Occipital lobe (tissue), 2 donors: ENCODE measurements around the gene ZNF32. TPM values are rescaled to one million over a fixed set of nuclear protein-coding genes. Genes with fewer than 3 reads are reported as not detected.
"Not testable (repeated sequence)": the region's sequence is repeated elsewhere in the genome, so short reads cannot be mapped to it uniquely, and the experiment has no call there.

Experiments
- DNase-seq: peaks from one replicate; lab custom pipeline; 2025; lab: John Stamatoyannopoulos, UW
- total RNA-seq: library from RNA; depleted of rRNA; stranded (reverse); fragments of >200 nt; gene quantifications from one replicate; pipeline ENCODE4 v1.2.3, GENCODE V29; 2014

ZNF32 gene
- total RNA-seq, 1 donor from 2014 or later = 57.6 TPM

DNA sequence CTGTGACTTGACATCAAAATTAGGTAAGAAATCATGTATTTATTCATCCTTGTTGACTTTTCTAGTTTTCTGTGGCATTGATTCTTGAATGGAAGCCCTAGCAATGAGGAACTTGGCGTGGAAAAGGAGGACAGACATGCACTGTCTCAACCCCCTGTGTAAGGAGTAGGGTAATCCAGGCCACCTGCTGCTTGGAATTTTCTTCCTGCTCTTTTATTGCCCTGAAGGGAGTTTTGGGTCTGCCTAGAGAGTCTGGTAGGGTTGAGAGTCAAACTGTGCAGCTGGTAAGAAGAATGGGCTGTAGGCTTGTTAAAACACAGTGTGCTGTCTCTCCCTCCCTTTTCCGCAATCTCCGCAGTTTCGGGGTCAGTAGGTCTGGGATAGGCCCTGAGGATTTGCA, 19.7 kb downstream of the ZNF32 start:
- no peak for DNase-seq

- DNase-seq = no peak
These were observed 20.7 kb downstream of the ZNF32 start for GRCh38 chr10:43627942-43628341.

- no peak for DNase-seq
These were observed 25.3 kb downstream of the ZNF32 start for GRCh38 chr10:43623351-43623750.

- no peak for DNase-seq
These were observed 26.6 kb downstream of the ZNF32 start for GRCh38 chr10:43622038-43622437.

DNA sequence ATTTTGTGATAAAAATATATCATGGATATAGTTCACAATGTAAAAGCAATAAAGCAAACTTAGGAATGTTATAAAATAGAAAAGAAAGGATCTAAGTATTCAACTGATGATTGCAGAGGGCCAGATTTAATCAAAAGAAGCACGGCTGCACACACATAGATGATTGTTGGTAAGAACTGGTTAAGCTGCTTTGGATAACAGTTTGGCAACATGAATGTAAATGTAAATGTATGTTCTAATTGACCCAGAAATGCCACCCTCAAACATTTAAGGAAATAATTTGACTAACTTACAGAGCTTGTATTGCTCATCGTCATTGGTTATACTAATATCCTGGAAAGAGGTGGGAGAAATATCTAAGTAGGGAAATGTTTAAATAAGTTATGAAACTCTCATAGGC, 29.3 kb downstream of the ZNF32 start:
- DNase-seq = no peak

GRCh38 chr10:43616697-43617370, 31.8 kb downstream of the ZNF32 start:
- DNase-seq = no peak

- no peak for DNase-seq
These were observed 38.0 kb downstream of the ZNF32 start for GRCh38 chr10:43610636-43611035.

DNA sequence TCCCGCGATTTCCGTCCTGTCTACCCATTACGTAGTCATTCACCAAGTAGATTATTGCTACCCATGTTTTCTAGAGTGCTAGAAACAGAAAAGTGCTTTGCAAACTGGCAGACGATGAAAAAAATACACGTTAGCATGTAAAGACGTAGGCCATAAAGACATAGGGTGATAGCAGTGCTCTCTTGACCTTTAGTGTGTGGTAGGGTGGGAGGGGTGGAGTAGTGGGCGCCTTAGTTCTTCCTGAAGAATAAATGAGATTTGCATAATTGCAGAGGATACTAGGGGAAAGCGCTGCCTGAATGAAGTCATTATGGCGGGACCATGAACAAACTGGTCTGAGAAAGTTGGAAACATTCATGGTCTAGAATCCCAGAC, 41.5 kb downstream of the ZNF32 start:
- DNase-seq = no peak

- peak; percentile 75 for DNase-seq
These were observed 42.1 kb downstream of the ZNF32 start, which contains the start of gene ZNF485 for GRCh38 chr10:43606323-43607198. Gene ZNF485 (plus strand): TSS chr10:43606438. CDS start chr10:43607051, 613 bp downstream.

DNA sequence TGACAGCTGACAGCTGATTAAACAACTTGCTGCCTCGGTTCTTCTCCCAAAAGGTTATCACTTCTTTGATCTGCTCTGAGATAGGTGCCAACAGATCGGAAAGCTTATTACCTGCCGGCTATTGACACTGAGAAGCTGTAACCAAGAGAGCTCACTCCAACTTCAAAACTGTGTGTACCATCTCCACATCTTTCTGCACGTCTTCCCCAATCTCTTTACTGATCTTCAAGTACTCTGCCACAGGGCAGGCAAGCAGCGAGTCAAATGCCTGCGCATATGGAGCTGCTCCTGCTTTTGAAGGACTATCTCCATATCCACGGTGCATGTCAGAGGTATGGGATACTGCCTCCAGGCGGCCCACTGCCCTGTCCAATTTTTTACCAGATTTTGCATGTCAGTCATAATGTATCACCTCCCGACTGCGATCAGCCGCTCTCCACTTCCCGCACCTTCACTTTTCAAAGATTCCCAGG, 42.8 kb downstream of the ZNF32 start:
- no peak for DNase-seq

DNA sequence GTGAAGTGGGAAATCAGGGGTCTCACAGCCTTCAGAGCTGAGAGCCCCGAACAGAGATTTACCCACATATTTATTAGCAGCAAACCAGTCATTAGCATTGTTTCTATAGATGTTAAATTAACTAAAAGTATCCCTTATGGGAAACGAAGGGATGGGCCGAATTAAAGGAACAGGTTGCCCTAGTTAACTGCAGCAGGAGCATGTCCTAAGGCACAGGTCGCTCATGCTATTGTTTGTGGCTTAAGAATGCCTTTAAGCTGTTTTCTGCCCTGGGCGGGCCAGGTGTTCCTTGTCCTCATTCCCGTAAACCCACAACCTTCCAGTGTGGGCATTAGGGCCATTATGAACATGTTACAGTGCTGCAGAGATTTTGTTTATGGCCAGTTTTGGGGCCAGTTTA, 47.1 kb downstream of the ZNF32 start:
- DNase-seq = not testable (repeated sequence)

DNA sequence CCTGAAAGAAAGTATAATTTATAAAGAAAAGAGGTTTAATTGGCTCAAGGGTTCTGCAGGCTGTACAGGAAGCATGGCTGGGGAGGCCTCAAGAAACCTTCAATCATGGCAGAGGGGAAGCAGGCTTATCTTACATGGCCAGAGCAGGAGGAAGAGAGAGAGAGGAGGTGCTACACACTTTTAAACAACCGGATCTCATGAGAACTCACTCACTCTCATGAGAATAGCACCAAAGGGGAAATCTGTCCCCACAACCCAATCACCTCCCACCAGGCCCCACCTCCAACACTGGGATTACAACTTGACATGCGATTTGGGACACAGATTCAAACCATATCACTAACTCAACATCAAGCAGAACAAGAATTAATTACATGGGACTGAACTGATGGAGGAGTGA, 49.3 kb downstream of the ZNF32 start:
- no peak for DNase-seq

DNA sequence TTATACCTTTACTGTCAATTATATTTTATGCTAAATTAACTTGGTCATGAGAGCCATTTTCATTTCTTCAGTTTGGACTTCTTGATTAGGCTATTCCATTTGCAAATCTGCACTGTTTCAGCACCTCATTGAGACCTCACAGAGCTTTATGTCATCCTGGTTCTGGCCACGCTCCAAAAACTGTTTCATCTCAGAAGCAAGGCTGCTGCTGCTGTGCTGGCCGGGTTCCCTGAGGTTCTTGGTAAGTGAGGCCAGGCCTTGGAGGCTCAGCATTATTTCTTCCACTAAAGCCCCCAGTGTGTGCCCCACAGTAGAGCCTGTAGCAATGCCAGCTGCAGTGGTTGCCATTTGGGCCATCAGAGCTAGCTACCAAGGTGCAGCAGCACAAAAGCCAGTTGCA, 50.2 kb downstream of the ZNF32 start:
- DNase-seq = no peak

DNA sequence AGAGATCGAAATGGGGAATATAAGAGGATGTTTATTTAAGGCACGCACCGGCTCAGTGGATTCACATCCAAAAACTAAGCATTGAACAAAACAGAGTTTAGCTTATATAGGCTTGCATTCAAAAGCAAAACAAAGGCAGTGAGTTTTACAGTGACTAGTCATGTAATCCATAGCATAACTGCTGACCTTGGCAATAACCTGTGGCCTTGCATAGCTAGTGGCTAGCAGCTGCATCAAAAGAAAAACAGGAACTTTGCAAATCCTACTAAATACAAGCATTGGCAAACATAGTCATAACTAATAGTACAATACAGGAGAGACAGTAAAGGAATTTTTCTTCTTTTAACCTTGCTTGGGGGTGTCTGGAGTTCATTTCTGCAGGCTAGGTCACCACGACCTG, 52.1 kb downstream of the ZNF32 start:
- no peak for DNase-seq

DNA sequence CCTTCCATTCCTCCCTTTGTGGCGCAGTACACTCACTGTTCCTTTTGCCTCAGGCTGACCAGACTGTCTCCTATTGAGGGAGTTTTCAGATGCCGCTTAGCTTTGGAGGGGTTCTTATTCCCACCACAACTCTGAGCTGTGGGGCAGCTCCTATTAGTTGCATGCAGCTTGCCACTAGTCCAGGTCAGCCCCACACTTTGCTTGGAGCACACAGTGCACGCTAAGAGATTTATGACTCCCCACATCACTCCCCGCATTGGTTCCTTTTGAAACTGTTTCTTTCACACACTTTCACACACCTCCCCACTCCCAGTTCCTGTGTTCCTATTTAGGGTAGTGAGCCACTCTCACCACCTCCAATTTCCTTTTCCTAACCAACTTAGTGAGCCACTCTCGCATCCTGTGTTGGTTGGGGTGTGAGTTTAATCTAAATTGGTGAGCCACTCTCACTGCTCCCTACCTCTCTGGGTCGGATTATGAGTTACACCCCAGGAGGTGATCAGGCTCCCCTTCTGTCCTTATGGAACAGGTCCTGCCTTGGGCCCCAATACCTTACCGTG, 52.9 kb downstream of the ZNF32 start:
- DNase-seq = no peak

- DNase-seq = no peak
These were observed 53.6 kb downstream of the ZNF32 start for GRCh38 chr10:43594944-43595589.

Other genes starting within 250 kb of the ZNF32 start
- gene HNRNPF, start 239.7 kb downstream of the ZNF32 start, total RNA-seq = 110 TPM
- 9.7 TPM for gene ZNF487, start 211.8 kb downstream of the ZNF32 start, total RNA-seq
- gene ZNF239, start 74.3 kb downstream of the ZNF32 start, total RNA-seq = 25.9 TPM
- gene ZNF485, start 42.4 kb downstream of the ZNF32 start, total RNA-seq = 8.9 TPM